Fibroblast of villous mesenchyme (primary cell): ENCODE data around the gene SLC17A7. TPM values are rescaled to one million over a fixed set of nuclear protein-coding genes. Genes with fewer than 3 reads are reported as not detected.

Experiments
- DNase-seq: peaks from one replicate; pipeline ENCODE4 v3.0.0-alpha.2; 2010; ENCODE audit warnings: low read depth
- H3K4me3 ChIP-seq: 2 replicates; pipeline ENCODE4 v1.5.1; 2011; ENCODE audit warnings: low read depth, mild to moderate bottlenecking, low read length
- CTCF ChIP-seq: IDR thresholded peaks from 2 replicates; pipeline ENCODE4 v1.5.1; 2012; ENCODE audit warnings: low read depth, mild to moderate bottlenecking, low read length; ENCODE audit not compliant: insufficient read depth
- total RNA-seq: library from RNA; depleted of rRNA; stranded (reverse); fragments of >200 nt; gene quantifications from 2 replicates; pipeline ENCODE4 v1.2.3, GENCODE V29; 2012

The SLC17A7 gene
- total RNA-seq, 1 donor: not detected

- no peak for TF ChIP-seq CTCF
These were observed 18.1 kb upstream of the SLC17A7 start for GRCh38 chr19:49459388-49459787.

GRCh38 chr19:49458567-49458903, 17.2 kb upstream of the SLC17A7 start:
- no peak for DNase-seq
- no peak for TF ChIP-seq CTCF
- no peak overlapping the region for H3K4me3 ChIP-seq

More at GRCh38 chr19:49459388-49459787, 18.1 kb upstream of the SLC17A7 start:
- H3K4me3 ChIP-seq: no peak overlapping the region
- DNase-seq: no peak

GRCh38 chr19:49456326-49456725, 15.0 kb upstream of the SLC17A7 start:
- peak; percentile 77 for DNase-seq
- TF ChIP-seq CTCF: no peak
- H3K4me3 ChIP-seq: no peak overlapping the region

GRCh38 chr19:49455773-49456172, 14.4 kb upstream of the SLC17A7 start:
- no peak for TF ChIP-seq CTCF
- DNase-seq: peak; percentile 80
- H3K4me3 ChIP-seq: no peak overlapping the region

GRCh38 chr19:49453757-49454240, 12.5 kb upstream of the SLC17A7 start:
- TF ChIP-seq CTCF: no peak
- no peak for DNase-seq
- peak overlapping the region; percentile 87 for H3K4me3 ChIP-seq

GRCh38 chr19:49453013-49453756, 11.9 kb upstream of the SLC17A7 start, which contains the start of gene ALDH16A1:
ALDH16A1 (plus strand) TSS chr19:49453225; CDS start chr19:49453332, 107 bp downstream.
- DNase-seq: peak; percentile 98
- TF ChIP-seq CTCF: no peak
- peak within 1 kb of the TSS; percentile 96 for H3K4me3 ChIP-seq
